GM20000 (cell line): ENCODE results near the gene FRMD6.

Source experiments
- DNase-seq: peaks from one replicate; pipeline ENCODE4 v3.0.0; 2012; ENCODE audit warnings: low spot score
- CTCF ChIP-seq: IDR thresholded peaks from 2 replicates; pipeline ENCODE4 v1.5.1; 2012; ENCODE audit warnings: mild to moderate bottlenecking, control low read depth; ENCODE audit errors: extremely low read depth, missing control alignments

The FRMD6 gene

GRCh38 chr14:51727526-51727925 lies 75.8 kb downstream of the FRMD6 start:
- no peak for TF ChIP-seq CTCF
- DNase-seq = no peak

- no peak for DNase-seq
- TF ChIP-seq CTCF = no peak
Measured at GRCh38 chr14:51730098-51730497, 78.4 kb downstream of the FRMD6 start.

DNA sequence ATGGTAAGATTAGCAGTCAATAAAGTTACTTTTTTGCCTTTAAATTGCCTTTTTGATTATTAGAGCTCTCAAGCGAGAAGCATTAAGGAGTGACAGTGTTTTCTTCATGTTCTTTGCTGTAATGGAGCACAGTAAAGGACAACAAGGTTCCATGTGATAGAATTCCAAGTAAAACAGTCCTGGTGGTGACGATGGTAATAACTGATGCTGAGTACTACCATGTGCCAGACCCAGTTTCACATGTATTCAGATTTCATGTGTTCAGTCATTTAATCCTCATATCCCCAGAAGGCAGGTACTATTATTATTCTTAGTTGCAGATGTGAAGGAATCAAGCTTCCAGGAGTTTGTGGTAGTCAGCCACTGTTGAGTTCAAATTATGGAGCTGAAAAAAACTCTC lies 79.0 kb downstream of the FRMD6 start:
- TF ChIP-seq CTCF = no peak
- no peak for DNase-seq

DNA sequence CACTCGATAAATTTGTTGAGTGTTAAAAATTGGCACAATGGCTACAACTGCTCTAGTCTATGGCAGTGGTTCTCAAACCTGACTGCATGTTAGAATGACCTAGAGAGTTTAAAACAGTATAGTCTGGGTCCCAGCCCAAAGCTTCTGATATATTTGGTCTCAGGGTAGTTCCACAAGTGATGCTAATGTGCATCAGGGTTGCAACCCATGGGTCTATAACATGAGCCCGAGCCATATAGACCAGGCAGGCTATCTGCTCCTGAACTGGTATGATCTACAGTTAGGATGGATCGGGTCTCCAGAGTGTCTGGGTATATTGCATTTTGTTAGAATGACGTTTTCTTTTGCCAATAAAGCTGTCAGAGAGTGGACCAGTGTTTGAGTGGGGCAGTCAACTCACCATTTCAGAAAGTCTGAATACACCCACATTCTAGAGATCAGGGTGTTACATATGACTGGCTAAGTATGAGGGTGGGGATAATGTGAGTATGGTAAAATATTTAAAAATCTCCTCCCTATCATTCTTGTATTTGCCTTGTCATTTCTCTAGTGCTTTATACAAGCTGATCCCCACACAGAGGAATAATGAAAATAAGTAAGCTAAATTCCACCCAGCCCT lies 80.9 kb downstream of the FRMD6 start:
- no peak for DNase-seq
- TF ChIP-seq CTCF = no peak

DNA sequence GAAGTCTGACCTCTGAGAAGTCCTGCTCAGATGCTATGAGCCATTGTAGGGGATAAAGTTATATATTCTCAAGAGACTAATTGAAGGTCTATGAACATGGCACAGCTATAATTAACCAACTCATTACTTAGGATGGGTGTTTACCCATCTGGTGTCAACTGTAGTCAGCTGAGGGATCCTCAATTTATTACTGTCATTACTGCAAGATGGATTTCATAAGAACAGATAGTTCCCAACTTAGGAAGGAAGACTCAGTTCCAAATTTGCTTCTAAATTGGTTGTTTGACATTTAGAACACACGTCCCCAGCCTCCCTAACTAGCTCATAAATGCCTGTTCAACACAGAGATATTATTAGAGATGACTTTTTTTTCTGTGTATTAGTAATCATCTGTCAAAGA lies 81.4 kb downstream of the FRMD6 start:
- TF ChIP-seq CTCF = no peak
- DNase-seq = no peak

- no peak for TF ChIP-seq CTCF
- no peak for DNase-seq
Measured at GRCh38 chr14:51735851-51736250, 84.1 kb downstream of the FRMD6 start.

DNA sequence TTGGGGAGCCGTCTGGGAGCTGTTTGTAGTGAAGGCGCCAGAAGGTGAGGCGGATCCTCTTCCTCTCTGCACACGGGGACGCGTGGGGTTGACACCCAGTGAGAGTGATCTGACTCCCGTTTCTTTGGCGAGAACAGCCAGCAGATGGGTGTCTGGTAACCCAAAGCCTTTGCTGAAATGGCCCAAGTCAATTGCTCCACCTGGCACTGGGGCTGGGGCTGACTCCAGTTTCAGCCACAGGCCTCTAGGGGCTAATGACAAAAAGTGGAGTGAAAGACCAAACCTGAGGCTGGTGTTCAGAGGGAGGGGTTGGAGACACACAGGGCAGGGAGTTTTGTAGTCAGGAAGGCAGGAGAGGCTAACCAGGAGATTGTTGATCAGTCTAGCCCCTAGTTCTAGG lies 87.0 kb downstream of the FRMD6 start:
- DNase-seq = peak; percentile 8
- no peak for TF ChIP-seq CTCF
